ENCODE measurements around the gene SZT2.

GRCh38 chr1:43436371-43436770, 46.7 kb downstream of the SZT2 start:
- TF ChIP-seq POLR2A (IDR thresholded peaks at IDR 0.05) = no peak
- TF ChIP-seq, protein P1, sequence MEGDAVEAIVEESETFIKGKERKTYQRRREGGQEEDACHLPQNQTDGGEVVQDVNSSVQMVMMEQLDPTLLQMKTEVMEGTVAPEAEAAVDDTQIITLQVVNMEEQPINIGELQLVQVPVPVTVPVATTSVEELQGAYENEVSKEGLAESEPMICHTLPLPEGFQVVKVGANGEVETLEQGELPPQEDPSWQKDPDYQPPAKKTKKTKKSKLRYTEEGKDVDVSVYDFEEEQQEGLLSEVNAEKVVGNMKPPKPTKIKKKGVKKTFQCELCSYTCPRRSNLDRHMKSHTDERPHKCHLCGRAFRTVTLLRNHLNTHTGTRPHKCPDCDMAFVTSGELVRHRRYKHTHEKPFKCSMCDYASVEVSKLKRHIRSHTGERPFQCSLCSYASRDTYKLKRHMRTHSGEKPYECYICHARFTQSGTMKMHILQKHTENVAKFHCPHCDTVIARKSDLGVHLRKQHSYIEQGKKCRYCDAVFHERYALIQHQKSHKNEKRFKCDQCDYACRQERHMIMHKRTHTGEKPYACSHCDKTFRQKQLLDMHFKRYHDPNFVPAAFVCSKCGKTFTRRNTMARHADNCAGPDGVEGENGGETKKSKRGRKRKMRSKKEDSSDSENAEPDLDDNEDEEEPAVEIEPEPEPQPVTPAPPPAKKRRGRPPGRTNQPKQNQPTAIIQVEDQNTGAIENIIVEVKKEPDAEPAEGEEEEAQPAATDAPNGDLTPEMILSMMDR (IDR thresholded peaks at IDR 0.05) = no peak
- no peak for TF ChIP-seq EP300 (IDR thresholded peaks at IDR 0.05)

All from tibial nerve (tissue), 4 donors.